ENCODE results near the gene PLXDC1. TPM values are rescaled to one million over a fixed set of nuclear protein-coding genes. Genes with fewer than 3 reads are reported as not detected.
A peak's percentile ranks its signal among the peaks of the same experiment; 100 is the strongest.

PLXDC1 gene
- total and polyA plus RNA-seq, 2 of the 13 experiments (the other 11 are each of a cell fraction or from before 2014, with no cell fraction given), result not detected

DNA sequence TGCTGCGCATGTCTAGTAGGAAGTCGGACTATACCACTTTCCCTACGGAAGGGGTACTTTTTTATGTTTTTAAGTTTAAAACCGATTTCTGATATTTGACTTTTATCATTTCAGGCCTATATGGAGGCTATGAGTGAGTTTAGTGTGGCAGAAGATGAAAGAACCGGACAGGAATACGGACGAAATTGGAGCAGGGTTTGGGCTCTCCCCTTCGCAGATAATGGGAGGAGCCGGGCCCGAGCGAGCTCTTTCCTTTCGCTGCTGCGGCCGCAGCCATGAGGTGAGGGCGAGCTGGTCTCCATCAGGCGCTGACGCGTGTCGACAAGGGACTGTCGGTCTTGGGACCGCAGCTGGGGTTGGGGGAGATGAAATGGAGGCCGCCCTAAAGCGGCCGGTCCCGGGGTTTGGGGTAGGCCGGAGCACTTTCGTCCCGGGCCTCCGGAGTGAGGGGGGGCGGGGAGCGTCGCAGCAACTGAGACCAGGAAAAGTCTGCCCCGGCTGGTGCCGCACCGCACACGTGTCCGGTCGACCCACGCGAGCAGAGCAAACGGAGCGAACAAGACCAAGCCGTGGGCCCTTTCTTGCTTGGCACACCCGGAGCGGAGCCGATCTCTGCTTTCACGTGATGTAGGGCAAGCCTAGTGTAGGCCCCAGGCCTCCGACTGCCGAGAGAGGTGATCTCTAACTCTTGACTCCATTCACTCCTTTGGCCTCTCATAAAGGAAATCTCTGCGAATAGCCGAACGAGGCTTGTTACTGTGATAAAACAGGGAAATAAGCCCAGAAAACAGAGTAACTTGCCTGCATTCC is 48.8 kb upstream of the PLXDC1 start, which contains the start of gene RPL19 (continued):
- TF ChIP-seq CBFB (CRISPR knock-in tag; IDR thresholded peaks at IDR 0.05), result 0 out of 2 replicates have a peak, but pooled peaks have one; percentile 62
- peak; percentile 81 for TF ChIP-seq TBX2 (CRISPR knock-in tag; IDR thresholded peaks at IDR 0.05; ENCODE audit: borderline replicate concordance)
- peak; percentile 15; the same call in 1 of the 2 replicates for TF ChIP-seq SNAPC2 (CRISPR knock-in tag; IDR thresholded peaks at IDR 0.05)
- TF ChIP-seq TAF15 (IDR thresholded peaks at IDR 0.05; ENCODE audit: low read depth, low read length, poor library complexity, severe bottlenecking), result peak; percentile 74
- TF ChIP-seq, protein P1, sequence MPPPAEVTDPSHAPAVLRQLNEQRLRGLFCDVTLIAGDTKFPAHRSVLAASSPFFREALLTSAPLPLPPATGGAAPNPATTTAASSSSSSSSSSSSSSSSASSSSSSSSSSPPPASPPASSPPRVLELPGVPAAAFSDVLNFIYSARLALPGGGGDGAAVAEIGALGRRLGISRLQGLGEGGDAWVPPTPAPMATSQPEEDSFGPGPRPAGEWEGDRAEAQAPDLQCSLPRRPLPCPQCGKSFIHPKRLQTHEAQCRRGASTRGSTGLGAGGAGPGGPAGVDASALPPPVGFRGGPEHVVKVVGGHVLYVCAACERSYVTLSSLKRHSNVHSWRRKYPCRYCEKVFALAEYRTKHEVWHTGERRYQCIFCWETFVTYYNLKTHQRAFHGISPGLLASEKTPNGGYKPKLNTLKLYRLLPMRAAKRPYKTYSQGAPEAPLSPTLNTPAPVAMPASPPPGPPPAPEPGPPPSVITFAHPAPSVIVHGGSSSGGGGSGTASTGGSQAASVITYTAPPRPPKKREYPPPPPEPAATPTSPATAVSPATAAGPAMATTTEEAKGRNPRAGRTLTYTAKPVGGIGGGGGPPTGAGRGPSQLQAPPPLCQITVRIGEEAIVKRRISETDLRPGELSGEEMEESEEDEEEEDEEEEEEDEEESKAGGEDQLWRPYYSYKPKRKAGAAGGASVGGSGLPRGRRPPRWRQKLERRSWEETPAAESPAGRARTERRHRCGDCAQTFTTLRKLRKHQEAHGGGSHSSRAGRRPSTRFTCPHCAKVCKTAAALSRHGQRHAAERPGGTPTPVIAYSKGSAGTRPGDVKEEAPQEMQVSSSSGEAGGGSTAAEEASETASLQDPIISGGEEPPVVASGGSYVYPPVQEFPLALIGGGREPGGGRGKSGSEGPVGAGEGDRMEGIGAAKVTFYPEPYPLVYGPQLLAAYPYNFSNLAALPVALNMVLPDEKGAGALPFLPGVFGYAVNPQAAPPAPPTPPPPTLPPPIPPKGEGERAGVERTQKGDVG (CRISPR knock-in tag; IDR thresholded peaks at IDR 0.05; ENCODE audit: borderline replicate concordance), result peak; percentile 40; the same call in 1 of the 2 replicates
- TF ChIP-seq, protein P2, sequence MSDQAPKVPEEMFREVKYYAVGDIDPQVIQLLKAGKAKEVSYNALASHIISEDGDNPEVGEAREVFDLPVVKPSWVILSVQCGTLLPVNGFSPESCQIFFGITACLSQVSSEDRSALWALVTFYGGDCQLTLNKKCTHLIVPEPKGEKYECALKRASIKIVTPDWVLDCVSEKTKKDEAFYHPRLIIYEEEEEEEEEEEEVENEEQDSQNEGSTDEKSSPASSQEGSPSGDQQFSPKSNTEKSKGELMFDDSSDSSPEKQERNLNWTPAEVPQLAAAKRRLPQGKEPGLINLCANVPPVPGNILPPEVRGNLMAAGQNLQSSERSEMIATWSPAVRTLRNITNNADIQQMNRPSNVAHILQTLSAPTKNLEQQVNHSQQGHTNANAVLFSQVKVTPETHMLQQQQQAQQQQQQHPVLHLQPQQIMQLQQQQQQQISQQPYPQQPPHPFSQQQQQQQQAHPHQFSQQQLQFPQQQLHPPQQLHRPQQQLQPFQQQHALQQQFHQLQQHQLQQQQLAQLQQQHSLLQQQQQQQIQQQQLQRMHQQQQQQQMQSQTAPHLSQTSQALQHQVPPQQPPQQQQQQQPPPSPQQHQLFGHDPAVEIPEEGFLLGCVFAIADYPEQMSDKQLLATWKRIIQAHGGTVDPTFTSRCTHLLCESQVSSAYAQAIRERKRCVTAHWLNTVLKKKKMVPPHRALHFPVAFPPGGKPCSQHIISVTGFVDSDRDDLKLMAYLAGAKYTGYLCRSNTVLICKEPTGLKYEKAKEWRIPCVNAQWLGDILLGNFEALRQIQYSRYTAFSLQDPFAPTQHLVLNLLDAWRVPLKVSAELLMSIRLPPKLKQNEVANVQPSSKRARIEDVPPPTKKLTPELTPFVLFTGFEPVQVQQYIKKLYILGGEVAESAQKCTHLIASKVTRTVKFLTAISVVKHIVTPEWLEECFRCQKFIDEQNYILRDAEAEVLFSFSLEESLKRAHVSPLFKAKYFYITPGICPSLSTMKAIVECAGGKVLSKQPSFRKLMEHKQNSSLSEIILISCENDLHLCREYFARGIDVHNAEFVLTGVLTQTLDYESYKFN (CRISPR knock-in tag; conservative IDR thresholded peaks at IDR 0.05), result no peak; the same call in 1 of the 2 replicates
- TF ChIP-seq, protein P3, sequence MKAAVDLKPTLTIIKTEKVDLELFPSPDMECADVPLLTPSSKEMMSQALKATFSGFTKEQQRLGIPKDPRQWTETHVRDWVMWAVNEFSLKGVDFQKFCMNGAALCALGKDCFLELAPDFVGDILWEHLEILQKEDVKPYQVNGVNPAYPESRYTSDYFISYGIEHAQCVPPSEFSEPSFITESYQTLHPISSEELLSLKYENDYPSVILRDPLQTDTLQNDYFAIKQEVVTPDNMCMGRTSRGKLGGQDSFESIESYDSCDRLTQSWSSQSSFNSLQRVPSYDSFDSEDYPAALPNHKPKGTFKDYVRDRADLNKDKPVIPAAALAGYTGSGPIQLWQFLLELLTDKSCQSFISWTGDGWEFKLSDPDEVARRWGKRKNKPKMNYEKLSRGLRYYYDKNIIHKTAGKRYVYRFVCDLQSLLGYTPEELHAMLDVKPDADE (CRISPR knock-in tag; IDR thresholded peaks at IDR 0.05), result no peak; the same call in 1 of the 2 replicates
- TF ChIP-seq KDM5B (CRISPR knock-in tag; IDR thresholded peaks at IDR 0.05; ENCODE audit: borderline replicate concordance), result peak; percentile 98
- peak; percentile 83; the same call in 1 of the 2 replicates for TF ChIP-seq ZNF724P (CRISPR knock-in tag; IDR thresholded peaks at IDR 0.05; ENCODE audit: borderline replicate concordance)
- peak; percentile 38; the same call in 1 of the 2 replicates for TF ChIP-seq ISL2 (CRISPR knock-in tag; IDR thresholded peaks at IDR 0.05)
- TF ChIP-seq GATA4 (IDR thresholded peaks at IDR 0.05; ENCODE audit: borderline replicate concordance, low read depth), result no peak
- TF ChIP-seq ARNT2 (CRISPR knock-in tag; IDR thresholded peaks at IDR 0.05; ENCODE audit: low read depth), result peak; percentile 59; the same call in 1 of the 2 replicates
- TF ChIP-seq SAFB2 (CRISPR knock-in tag; IDR thresholded peaks at IDR 0.05; ENCODE audit: borderline replicate concordance, low read depth), result no peak
- peak; percentile 67; the same call in 1 of the 2 replicates for TF ChIP-seq SRY (CRISPR knock-in tag; IDR thresholded peaks at IDR 0.05)
- no peak for TF ChIP-seq ZKSCAN5 (CRISPR knock-in tag; IDR thresholded peaks at IDR 0.05)
- TF ChIP-seq ZNF619 (CRISPR knock-in tag; IDR thresholded peaks at IDR 0.05), result peak; percentile 70; the same call in 1 of the 2 replicates
